IMR-90 (cell line): ENCODE results near the gene GTF2H1. TPM values are rescaled to one million over a fixed set of nuclear protein-coding genes. Genes with fewer than 3 reads are reported as not detected.

ENCODE experiments used
- ATAC-seq: fragments of 200-7000 bp; cut with Tn5 transposase; 2 replicates; pipeline ENCODE4 v1.9.1; 2020; ENCODE audit warnings: low read depth, mild to moderate bottlenecking, moderate library complexity
- BruUV-seq: library from RNA; stranded (reverse); fragments of 400-500 nt; replicated peaks from 2 replicates; lab custom pipeline; 2021; lab: Mats Ljungman, UMichigan
- CTCF ChIA-PET: fragments of 300-600 bp; formaldehyde crosslinking; extraction: SDS; loops from one replicate; lab custom pipeline; 2021; ENCODE audit warnings: antibody characterized with exemption; lab: Yijun Ruan, JAX
- POLR2A ChIA-PET: fragments of 300-600 bp; sonication (Branson Sonifier 250); formaldehyde crosslinking; loops from one replicate; lab custom pipeline; 2022; ENCODE audit warnings: antibody characterized with exemption; ENCODE audit not compliant: unreplicated experiment; lab: Charles Lee
- DNase-seq: peaks from one replicate; pipeline ENCODE4 v3.0.0; 2013
- H2AFZ ChIP-seq: replicated peaks from 2 replicates; pipeline ENCODE3; 2013; ENCODE audit warnings: low read length, mild to moderate bottlenecking; ENCODE audit not compliant: poor library complexity
- H2AK5ac ChIP-seq: 2 replicates; pipeline ENCODE4 v1.6.1; 2013; ENCODE audit warnings: low read depth, low read length, inconsistent platforms
- H2AK9ac ChIP-seq: replicated peaks from 2 replicates; pipeline ENCODE3; 2013; ENCODE audit warnings: mild to moderate bottlenecking, low read depth, low read length, moderate library complexity; ENCODE audit not compliant: poor library complexity
- H2BK120ac ChIP-seq: 2 replicates; pipeline ENCODE4 v1.6.1; 2013; ENCODE audit warnings: low read depth, low read length, inconsistent platforms
- H2BK15ac ChIP-seq: 3 replicates; pipeline ENCODE4 v1.6.1; 2013; ENCODE audit warnings: low read depth, low read length, inconsistent platforms
- H2BK20ac ChIP-seq: 2 replicates; pipeline ENCODE4 v1.6.1; 2013; ENCODE audit warnings: low read depth, mild to moderate bottlenecking, inconsistent platforms, low read length, moderate library complexity
- H2BK5ac ChIP-seq: 2 replicates; pipeline ENCODE4 v1.6.1; 2013; ENCODE audit warnings: mild to moderate bottlenecking, low read depth, low read length, inconsistent platforms; ENCODE audit not compliant: poor library complexity, severe bottlenecking
- H3K14ac ChIP-seq: replicated peaks from 2 replicates; pipeline ENCODE4 v1.6.1; 2013; ENCODE audit warnings: low read depth, low read length, inconsistent platforms
- H3K18ac ChIP-seq: 2 replicates; pipeline ENCODE4 v1.6.1; 2013; ENCODE audit warnings: low read depth, low read length, control low read depth
- H3K23ac ChIP-seq: 2 replicates; pipeline ENCODE4 v1.6.1; 2013; ENCODE audit warnings: low read depth, low read length, inconsistent platforms
- H3K27ac ChIP-seq: 2 replicates; pipeline ENCODE4 v1.5.1; 2013; ENCODE audit warnings: mild to moderate bottlenecking, control low read depth, low read length; ENCODE audit not compliant: insufficient read depth
- H3K27me3 ChIP-seq: 2 replicates; pipeline ENCODE4 v1.6.1; 2013; ENCODE audit warnings: low read length; ENCODE audit not compliant: control insufficient read depth, insufficient read depth
- H3K36me3 ChIP-seq: 2 replicates; pipeline ENCODE4 v1.6.1; 2013; ENCODE audit warnings: low read length, mixed read lengths; ENCODE audit not compliant: control insufficient read depth, insufficient read depth
- H3K4ac ChIP-seq: 2 replicates; pipeline ENCODE4 v1.6.1; 2013; ENCODE audit warnings: low read depth, low read length, inconsistent platforms
- H3K4me1 ChIP-seq: 2 replicates; pipeline ENCODE4 v1.6.1; 2013; ENCODE audit warnings: low read length, mixed read lengths; ENCODE audit not compliant: control insufficient read depth, insufficient read depth
- H3K4me2 ChIP-seq: 2 replicates; pipeline ENCODE4 v1.6.1; 2013; ENCODE audit warnings: low read depth, mild to moderate bottlenecking, control low read depth, low read length, moderate library complexity
- H3K4me3 ChIP-seq: 2 replicates; pipeline ENCODE4 v1.5.1; 2013; ENCODE audit warnings: low read depth, mild to moderate bottlenecking, control low read depth, low read length, moderate library complexity; ENCODE audit not compliant: insufficient read depth
- H3K56ac ChIP-seq: 2 replicates; pipeline ENCODE4 v1.6.1; 2013; ENCODE audit warnings: low read length, inconsistent platforms; ENCODE audit not compliant: insufficient read depth; ENCODE audit errors: extremely low read depth
- H3K79me1 ChIP-seq, 2 experiments: 2 replicates each; pipeline ENCODE4 v1.6.1; 2013; ENCODE audit warnings: low read length in 2 of 2, inconsistent platforms in 1 of 2, low read depth in 1 of 2
- H3K9ac ChIP-seq: 2 replicates; pipeline ENCODE4 v1.6.1; 2013; ENCODE audit warnings: low read depth, low read length, control low read depth
- H3K9me1 ChIP-seq: 2 replicates; pipeline ENCODE4 v1.6.1; 2013; ENCODE audit warnings: low read length, inconsistent platforms; ENCODE audit not compliant: insufficient read depth
- H3K9me3 ChIP-seq: 2 replicates; pipeline ENCODE4 v1.6.1; 2013; ENCODE audit warnings: low read length; ENCODE audit not compliant: control insufficient read depth, insufficient read depth
- H4K20me1 ChIP-seq: 2 replicates; pipeline ENCODE4 v1.6.1; 2013; ENCODE audit warnings: low read length, inconsistent platforms; ENCODE audit not compliant: insufficient read depth
- H4K5ac ChIP-seq: 2 replicates; pipeline ENCODE4 v1.6.1; 2013; ENCODE audit warnings: mild to moderate bottlenecking, low read depth, low read length, control low read depth
- H4K8ac ChIP-seq, 2 experiments: 2 replicates each; pipeline ENCODE4 v1.6.1; 2013; ENCODE audit warnings: low read depth in 2 of 2, low read length in 2 of 2, control low read depth in 1 of 2, inconsistent platforms in 1 of 2
- H4K91ac ChIP-seq: 2 replicates; pipeline ENCODE4 v1.6.1; 2013; ENCODE audit warnings: low read depth, low read length, inconsistent platforms; ENCODE audit not compliant: insufficient read depth
- BHLHE40 ChIP-seq: fragments of 150-350 bp; IDR thresholded peaks from 2 replicates; pipeline ENCODE4 v1.6.1; 2016; ENCODE audit warnings: mild to moderate bottlenecking, low read depth, low read length
- CEBPB ChIP-seq: IDR thresholded peaks from 2 replicates; pipeline ENCODE4 v1.6.1; 2012; ENCODE audit warnings: low read depth, low read length, improper control_type of control experiment
- CHD1 ChIP-seq: IDR thresholded peaks from 2 replicates; pipeline ENCODE4 v1.6.1; 2012; ENCODE audit warnings: low read depth, low read length, improper control_type of control experiment
- FOS ChIP-seq: fragments of 150-350 bp; IDR thresholded peaks from 2 replicates; pipeline ENCODE4 v1.6.1; 2016; ENCODE audit warnings: low read depth, low read length
- MAZ ChIP-seq: IDR thresholded peaks from 2 replicates; pipeline ENCODE4 v1.6.1; 2012; ENCODE audit warnings: low read depth, mild to moderate bottlenecking, low read length, improper control_type of control experiment, moderate library complexity, borderline replicate concordance
- NFE2L2 ChIP-seq: fragments of 150-350 bp; IDR thresholded peaks from 2 replicates; pipeline ENCODE4 v1.6.1; 2016; ENCODE audit warnings: low read depth, mild to moderate bottlenecking, low read length
- POLR2A ChIP-seq: IDR thresholded peaks from 2 replicates; pipeline ENCODE4 v1.6.1; 2012; ENCODE audit warnings: mild to moderate bottlenecking, low read depth, low read length
- RCOR1 ChIP-seq: IDR thresholded peaks from 2 replicates; pipeline ENCODE4 v1.6.1; 2012; ENCODE audit warnings: mild to moderate bottlenecking, low read length, improper control_type of control experiment; ENCODE audit not compliant: insufficient replicate concordance
- RFX5 ChIP-seq: IDR thresholded peaks from 2 replicates; pipeline ENCODE4 v1.8.0; 2012; ENCODE audit warnings: low read depth, mild to moderate bottlenecking, low read length, moderate library complexity
- SMC3 ChIP-seq: fragments of 150-350 bp; IDR thresholded peaks from 2 replicates; pipeline ENCODE4 v1.6.1; 2016; ENCODE audit warnings: low read depth, mild to moderate bottlenecking, antibody characterized with exemption, low read length, moderate library complexity
- WGBS, 2 experiments: methylation state at CpG; one replicate each; pipeline versions ENCODE4 v1.1.5 to v1.1.7; 2013; ENCODE audit warnings: missing lambda C conversion rate in 2 of 2; ENCODE audit not compliant: insufficient read length in 1 of 2; ENCODE audit errors: extremely low coverage in 2 of 2; 5-methylcytosine and 5-hydroxymethylcytosine counted together
- dilution Hi-C: fragments of 300-500 bp; cut with HindIII; formaldehyde crosslinking; loops from one replicate; pipeline ENCODE4 v1.14.3; 2018; ENCODE audit warnings: low sequenced_read_pairs; ENCODE audit not compliant: unreplicated experiment
- in situ Hi-C: fragments of 300-500 bp; cut with MboI; formaldehyde crosslinking; loops from 3 replicates; pipeline ENCODE4 v1.14.3; 2019; ENCODE audit warnings: low sequenced_read_pairs, inconsistent platforms, mixed read lengths
- intact Hi-C: fragments of 100-400 bp; cut with micrococcal nuclease; formaldehyde crosslinking; loops from 2 replicates; pipeline ENCODE4 v1.10.0; 2022
- polyA plus RNA-seq, 3 experiments: library from polyadenylated mRNA; depleted of rRNA; stranded (reverse); fragments of >200 nt; gene quantifications; 2 replicates each; pipeline ENCODE4 v1.2.3, GENCODE V29; 2012; ENCODE audit warnings: low replicate concordance in 1 of 3
- total RNA-seq: library from RNA; depleted of rRNA; stranded (reverse); fragments of >200 nt; gene quantifications from 2 replicates; pipeline ENCODE4 v1.2.3, GENCODE V29; 2012
- TF ChIP-seq, protein P1 (sequence below): fragments of 150-350 bp; IDR thresholded peaks from 2 replicates; pipeline ENCODE4 v1.6.1; 2017; ENCODE audit warnings: mild to moderate bottlenecking, antibody characterized with exemption, low read length, low read depth
- TF ChIP-seq, protein P2 (sequence below): fragments of 150-350 bp; IDR thresholded peaks from 2 replicates; pipeline ENCODE4 v1.6.1; 2016; ENCODE audit warnings: low read depth, mild to moderate bottlenecking, low read length, moderate library complexity, borderline replicate concordance
- TF ChIP-seq, protein P3 (sequence below): conservative IDR thresholded peaks from 2 replicates; pipeline ENCODE4 v1.5.1; 2012; ENCODE audit warnings: mild to moderate bottlenecking, low read depth, low read length, improper control_type of control experiment

The GTF2H1 gene
- total and polyA plus RNA-seq, 2 of the 4 experiments (the other 2 are of a cell fraction), result 25.0 to 67.0 TPM

DNA sequence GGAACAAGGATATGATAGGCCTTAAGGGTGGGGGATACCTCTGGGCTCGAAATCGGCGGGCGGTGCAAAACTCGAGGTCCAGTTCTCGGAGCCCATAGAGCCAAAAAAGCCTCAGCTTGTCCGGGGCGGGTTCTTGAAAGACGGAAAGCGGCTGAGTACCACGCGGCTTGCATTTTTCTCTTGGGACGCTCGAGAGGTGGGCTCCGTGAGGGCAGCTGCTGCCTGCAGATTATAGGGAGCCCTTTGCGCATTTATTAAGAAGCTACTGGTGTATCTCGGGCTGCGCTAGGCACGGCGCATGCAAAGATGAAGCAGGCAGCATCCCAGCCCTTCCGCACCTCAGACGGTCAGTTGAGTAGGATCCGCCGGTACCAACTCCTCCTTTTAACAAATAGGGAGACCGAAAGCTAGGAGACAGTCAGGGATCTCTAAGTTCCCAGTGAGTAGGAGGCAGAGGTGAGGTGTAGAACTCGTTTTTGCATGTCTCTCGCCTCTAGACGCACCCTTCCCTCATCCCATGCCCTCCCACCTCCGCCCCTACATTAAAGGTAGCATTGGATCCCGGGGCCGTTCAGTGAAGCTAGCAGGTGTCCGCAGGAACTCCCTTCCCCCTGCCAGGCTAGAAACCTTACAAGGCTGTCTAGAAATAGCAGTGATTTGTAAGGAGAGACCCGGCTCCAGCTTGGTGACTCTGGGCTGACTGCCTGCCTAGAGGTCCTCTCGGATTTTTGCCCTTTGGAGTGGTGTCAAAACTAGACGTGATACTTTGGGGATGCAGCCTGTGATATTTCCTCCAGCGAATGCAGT is 72.8 kb downstream of the GTF2H1 start:
- CTCF ChIA-PET, result interaction anchor here (0.6 to 1.6 kb wide), 3 partner anchors 11 to 68 kb away, joined by 3 to 4 read pairs (median 3); no protein-coding TSS in a partner anchor
- no peak for ATAC-seq
- peak overlapping the region; percentile 89 for H2AFZ ChIP-seq
- TF ChIP-seq POLR2A, result no peak
- no peak for TF ChIP-seq BHLHE40
- TF ChIP-seq RFX5, result no peak
- TF ChIP-seq NFE2L2, result no peak
- TF ChIP-seq, protein P1, sequence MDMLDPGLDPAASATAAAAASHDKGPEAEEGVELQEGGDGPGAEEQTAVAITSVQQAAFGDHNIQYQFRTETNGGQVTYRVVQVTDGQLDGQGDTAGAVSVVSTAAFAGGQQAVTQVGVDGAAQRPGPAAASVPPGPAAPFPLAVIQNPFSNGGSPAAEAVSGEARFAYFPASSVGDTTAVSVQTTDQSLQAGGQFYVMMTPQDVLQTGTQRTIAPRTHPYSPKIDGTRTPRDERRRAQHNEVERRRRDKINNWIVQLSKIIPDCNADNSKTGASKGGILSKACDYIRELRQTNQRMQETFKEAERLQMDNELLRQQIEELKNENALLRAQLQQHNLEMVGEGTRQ, result no peak
- no peak; the same call in 1 of the 2 replicates for TF ChIP-seq CHD1
- TF ChIP-seq, protein P2, sequence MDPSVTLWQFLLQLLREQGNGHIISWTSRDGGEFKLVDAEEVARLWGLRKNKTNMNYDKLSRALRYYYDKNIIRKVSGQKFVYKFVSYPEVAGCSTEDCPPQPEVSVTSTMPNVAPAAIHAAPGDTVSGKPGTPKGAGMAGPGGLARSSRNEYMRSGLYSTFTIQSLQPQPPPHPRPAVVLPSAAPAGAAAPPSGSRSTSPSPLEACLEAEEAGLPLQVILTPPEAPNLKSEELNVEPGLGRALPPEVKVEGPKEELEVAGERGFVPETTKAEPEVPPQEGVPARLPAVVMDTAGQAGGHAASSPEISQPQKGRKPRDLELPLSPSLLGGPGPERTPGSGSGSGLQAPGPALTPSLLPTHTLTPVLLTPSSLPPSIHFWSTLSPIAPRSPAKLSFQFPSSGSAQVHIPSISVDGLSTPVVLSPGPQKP, result no peak
- no peak for TF ChIP-seq SMC3
- no peak for TF ChIP-seq RCOR1
- no peak for TF ChIP-seq MAZ
- TF ChIP-seq FOS, result no peak
- TF ChIP-seq, protein P3, sequence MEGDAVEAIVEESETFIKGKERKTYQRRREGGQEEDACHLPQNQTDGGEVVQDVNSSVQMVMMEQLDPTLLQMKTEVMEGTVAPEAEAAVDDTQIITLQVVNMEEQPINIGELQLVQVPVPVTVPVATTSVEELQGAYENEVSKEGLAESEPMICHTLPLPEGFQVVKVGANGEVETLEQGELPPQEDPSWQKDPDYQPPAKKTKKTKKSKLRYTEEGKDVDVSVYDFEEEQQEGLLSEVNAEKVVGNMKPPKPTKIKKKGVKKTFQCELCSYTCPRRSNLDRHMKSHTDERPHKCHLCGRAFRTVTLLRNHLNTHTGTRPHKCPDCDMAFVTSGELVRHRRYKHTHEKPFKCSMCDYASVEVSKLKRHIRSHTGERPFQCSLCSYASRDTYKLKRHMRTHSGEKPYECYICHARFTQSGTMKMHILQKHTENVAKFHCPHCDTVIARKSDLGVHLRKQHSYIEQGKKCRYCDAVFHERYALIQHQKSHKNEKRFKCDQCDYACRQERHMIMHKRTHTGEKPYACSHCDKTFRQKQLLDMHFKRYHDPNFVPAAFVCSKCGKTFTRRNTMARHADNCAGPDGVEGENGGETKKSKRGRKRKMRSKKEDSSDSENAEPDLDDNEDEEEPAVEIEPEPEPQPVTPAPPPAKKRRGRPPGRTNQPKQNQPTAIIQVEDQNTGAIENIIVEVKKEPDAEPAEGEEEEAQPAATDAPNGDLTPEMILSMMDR, result no peak
- TF ChIP-seq CEBPB, result no peak

More for the DNA sequence above, 72.8 kb downstream of the GTF2H1 start:
- intact Hi-C loops, result loop anchor here (1.0 to 10.0 kb wide), 4 partner anchors 11 to 240 kb away; partner anchors contain the start of gene SPTY2D1
- peaks cover 6% of the 10 kb centered on the region for H3K4me1 ChIP-seq
- peak overlapping the region; percentile 100 for H3K9ac ChIP-seq
- H4K20me1 ChIP-seq, result peaks cover 54% of the 10 kb centered on the region
- peaks cover 3 to 39% of the 10 kb centered on the region in 2 experiments for H3K79me1 ChIP-seq
- dilution Hi-C loops, result no loop called here
- no peaks in the 10 kb centered on the region for H3K9me3 ChIP-seq
- H3K23ac ChIP-seq, result peak overlapping the region; percentile 98
- BruUV-seq, result no TSS peak
- WGBS, 2 experiments, result 0% methylated on average over 14 of the region's 36 CpGs; no CpG with 5 or more reads in 1 of the 2 experiments
- peak overlapping the region; percentile 82 for H2AK5ac ChIP-seq
- H3K14ac ChIP-seq, result peak overlapping the region; percentile 99
- H3K27ac ChIP-seq, result peak overlapping the region; percentile 95
- peak overlapping the region; percentile 80 for H4K5ac ChIP-seq
- peak; percentile 3 for DNase-seq
- H3K4ac ChIP-seq, result peak overlapping the region; percentile 80
- no peak overlapping the region for H2BK20ac ChIP-seq
- H3K4me2 ChIP-seq, result peak overlapping the region; percentile 73
- H2BK120ac ChIP-seq, result peak overlapping the region; percentile 33
- H3K56ac ChIP-seq, result peak overlapping the region; percentile 95
- H3K36me3 ChIP-seq, result peaks cover 27% of the 10 kb centered on the region
- H3K9me1 ChIP-seq, result no peaks in the 10 kb centered on the region; the same call in 1 of the 2 replicates
- in situ Hi-C loops, result no loop called here
- peak overlapping the region; percentile 73 for H3K18ac ChIP-seq
- peak overlapping the region; percentile 91 for H3K4me3 ChIP-seq
- H3K27me3 ChIP-seq, result no peaks in the 10 kb centered on the region
- H2BK5ac ChIP-seq, result peak overlapping the region; percentile 95
- peak overlapping the region; percentile 80 to 91 for H4K8ac ChIP-seq
- H2AK9ac ChIP-seq, result peak overlapping the region; percentile 99
- H4K91ac ChIP-seq, result peak overlapping the region; percentile 96
- POLR2A ChIA-PET, result interaction anchor here (0.5 to 2.6 kb wide), 7 partner anchors 9 to 238 kb away, joined by 4 to 28 read pairs (median 4); no protein-coding TSS in a partner anchor
- H2BK15ac ChIP-seq, result no peak overlapping the region
